IMR-90 (cell line): ENCODE measurements around the gene LEUTX. TPM values are rescaled to one million over a fixed set of nuclear protein-coding genes. Genes with fewer than 3 reads are reported as not detected.
"Not testable (repeated sequence)": the region's sequence is repeated elsewhere in the genome, so short reads cannot be mapped to it uniquely, and the experiment has no call there.

ENCODE experiments used
- ATAC-seq: fragments of 200-7000 bp; cut with Tn5 transposase; 2 replicates; pipeline ENCODE4 v1.9.1; 2020; ENCODE audit warnings: low read depth, mild to moderate bottlenecking, moderate library complexity
- BruUV-seq: library from RNA; stranded (reverse); fragments of 400-500 nt; replicated peaks from 2 replicates; lab custom pipeline; 2021; lab: Mats Ljungman, UMichigan
- CTCF ChIA-PET: fragments of 300-600 bp; formaldehyde crosslinking; extraction: SDS; loops from one replicate; lab custom pipeline; 2021; ENCODE audit warnings: antibody characterized with exemption; lab: Yijun Ruan, JAX
- POLR2A ChIA-PET: fragments of 300-600 bp; sonication (Branson Sonifier 250); formaldehyde crosslinking; loops from one replicate; lab custom pipeline; 2022; ENCODE audit warnings: antibody characterized with exemption; ENCODE audit not compliant: unreplicated experiment; lab: Charles Lee
- DNase-seq: peaks from one replicate; pipeline ENCODE4 v3.0.0; 2013
- H2AFZ ChIP-seq: replicated peaks from 2 replicates; pipeline ENCODE3; 2013; ENCODE audit warnings: low read length, mild to moderate bottlenecking; ENCODE audit not compliant: poor library complexity
- H2AK5ac ChIP-seq: 2 replicates; pipeline ENCODE4 v1.6.1; 2013; ENCODE audit warnings: low read depth, low read length, inconsistent platforms
- H2AK9ac ChIP-seq: replicated peaks from 2 replicates; pipeline ENCODE3; 2013; ENCODE audit warnings: mild to moderate bottlenecking, low read depth, low read length, moderate library complexity; ENCODE audit not compliant: poor library complexity
- H2BK120ac ChIP-seq: 2 replicates; pipeline ENCODE4 v1.6.1; 2013; ENCODE audit warnings: low read depth, low read length, inconsistent platforms
- H2BK15ac ChIP-seq: 3 replicates; pipeline ENCODE4 v1.6.1; 2013; ENCODE audit warnings: low read depth, low read length, inconsistent platforms
- H2BK20ac ChIP-seq: 2 replicates; pipeline ENCODE4 v1.6.1; 2013; ENCODE audit warnings: low read depth, mild to moderate bottlenecking, inconsistent platforms, low read length, moderate library complexity
- H2BK5ac ChIP-seq: 2 replicates; pipeline ENCODE4 v1.6.1; 2013; ENCODE audit warnings: mild to moderate bottlenecking, low read depth, low read length, inconsistent platforms; ENCODE audit not compliant: poor library complexity, severe bottlenecking
- H3K14ac ChIP-seq: replicated peaks from 2 replicates; pipeline ENCODE4 v1.6.1; 2013; ENCODE audit warnings: low read depth, low read length, inconsistent platforms
- H3K18ac ChIP-seq: 2 replicates; pipeline ENCODE4 v1.6.1; 2013; ENCODE audit warnings: low read depth, low read length, control low read depth
- H3K23ac ChIP-seq: 2 replicates; pipeline ENCODE4 v1.6.1; 2013; ENCODE audit warnings: low read depth, low read length, inconsistent platforms
- H3K27ac ChIP-seq: 2 replicates; pipeline ENCODE4 v1.5.1; 2013; ENCODE audit warnings: mild to moderate bottlenecking, control low read depth, low read length; ENCODE audit not compliant: insufficient read depth
- H3K27me3 ChIP-seq: 2 replicates; pipeline ENCODE4 v1.6.1; 2013; ENCODE audit warnings: low read length; ENCODE audit not compliant: control insufficient read depth, insufficient read depth
- H3K36me3 ChIP-seq: 2 replicates; pipeline ENCODE4 v1.6.1; 2013; ENCODE audit warnings: low read length, mixed read lengths; ENCODE audit not compliant: control insufficient read depth, insufficient read depth
- H3K4ac ChIP-seq: 2 replicates; pipeline ENCODE4 v1.6.1; 2013; ENCODE audit warnings: low read depth, low read length, inconsistent platforms
- H3K4me1 ChIP-seq: 2 replicates; pipeline ENCODE4 v1.6.1; 2013; ENCODE audit warnings: low read length, mixed read lengths; ENCODE audit not compliant: control insufficient read depth, insufficient read depth
- H3K4me2 ChIP-seq: 2 replicates; pipeline ENCODE4 v1.6.1; 2013; ENCODE audit warnings: low read depth, mild to moderate bottlenecking, control low read depth, low read length, moderate library complexity
- H3K4me3 ChIP-seq: 2 replicates; pipeline ENCODE4 v1.5.1; 2013; ENCODE audit warnings: low read depth, mild to moderate bottlenecking, control low read depth, low read length, moderate library complexity; ENCODE audit not compliant: insufficient read depth
- H3K56ac ChIP-seq: 2 replicates; pipeline ENCODE4 v1.6.1; 2013; ENCODE audit warnings: low read length, inconsistent platforms; ENCODE audit not compliant: insufficient read depth; ENCODE audit errors: extremely low read depth
- H3K79me1 ChIP-seq, 2 experiments: 2 replicates each; pipeline ENCODE4 v1.6.1; 2013; ENCODE audit warnings: low read length in 2 of 2, inconsistent platforms in 1 of 2, low read depth in 1 of 2
- H3K9ac ChIP-seq: 2 replicates; pipeline ENCODE4 v1.6.1; 2013; ENCODE audit warnings: low read depth, low read length, control low read depth
- H3K9me1 ChIP-seq: 2 replicates; pipeline ENCODE4 v1.6.1; 2013; ENCODE audit warnings: low read length, inconsistent platforms; ENCODE audit not compliant: insufficient read depth
- H3K9me3 ChIP-seq: 2 replicates; pipeline ENCODE4 v1.6.1; 2013; ENCODE audit warnings: low read length; ENCODE audit not compliant: control insufficient read depth, insufficient read depth
- H4K20me1 ChIP-seq: 2 replicates; pipeline ENCODE4 v1.6.1; 2013; ENCODE audit warnings: low read length, inconsistent platforms; ENCODE audit not compliant: insufficient read depth
- H4K5ac ChIP-seq: 2 replicates; pipeline ENCODE4 v1.6.1; 2013; ENCODE audit warnings: mild to moderate bottlenecking, low read depth, low read length, control low read depth
- H4K8ac ChIP-seq, 2 experiments: 2 replicates each; pipeline ENCODE4 v1.6.1; 2013; ENCODE audit warnings: low read depth in 2 of 2, low read length in 2 of 2, control low read depth in 1 of 2, inconsistent platforms in 1 of 2
- H4K91ac ChIP-seq: 2 replicates; pipeline ENCODE4 v1.6.1; 2013; ENCODE audit warnings: low read depth, low read length, inconsistent platforms; ENCODE audit not compliant: insufficient read depth
- WGBS, 2 experiments: methylation state at CpG; one replicate each; pipeline versions ENCODE4 v1.1.5 to v1.1.7; 2013; ENCODE audit warnings: missing lambda C conversion rate in 2 of 2; ENCODE audit not compliant: insufficient read length in 1 of 2; ENCODE audit errors: extremely low coverage in 2 of 2; 5-methylcytosine and 5-hydroxymethylcytosine counted together
- dilution Hi-C: fragments of 300-500 bp; cut with HindIII; formaldehyde crosslinking; loops from one replicate; pipeline ENCODE4 v1.14.3; 2018; ENCODE audit warnings: low sequenced_read_pairs; ENCODE audit not compliant: unreplicated experiment
- in situ Hi-C: fragments of 300-500 bp; cut with MboI; formaldehyde crosslinking; loops from 3 replicates; pipeline ENCODE4 v1.14.3; 2019; ENCODE audit warnings: low sequenced_read_pairs, inconsistent platforms, mixed read lengths
- intact Hi-C: fragments of 100-400 bp; cut with micrococcal nuclease; formaldehyde crosslinking; loops from 2 replicates; pipeline ENCODE4 v1.10.0; 2022
- polyA plus RNA-seq, 3 experiments: library from polyadenylated mRNA; depleted of rRNA; stranded (reverse); fragments of >200 nt; gene quantifications; 2 replicates each; pipeline ENCODE4 v1.2.3, GENCODE V29; 2012; ENCODE audit warnings: low replicate concordance in 1 of 3
- total RNA-seq: library from RNA; depleted of rRNA; stranded (reverse); fragments of >200 nt; gene quantifications from 2 replicates; pipeline ENCODE4 v1.2.3, GENCODE V29; 2012

LEUTX gene
- total and polyA plus RNA-seq, 2 of the 4 experiments (the other 2 are of a cell fraction), result not detected

DNA sequence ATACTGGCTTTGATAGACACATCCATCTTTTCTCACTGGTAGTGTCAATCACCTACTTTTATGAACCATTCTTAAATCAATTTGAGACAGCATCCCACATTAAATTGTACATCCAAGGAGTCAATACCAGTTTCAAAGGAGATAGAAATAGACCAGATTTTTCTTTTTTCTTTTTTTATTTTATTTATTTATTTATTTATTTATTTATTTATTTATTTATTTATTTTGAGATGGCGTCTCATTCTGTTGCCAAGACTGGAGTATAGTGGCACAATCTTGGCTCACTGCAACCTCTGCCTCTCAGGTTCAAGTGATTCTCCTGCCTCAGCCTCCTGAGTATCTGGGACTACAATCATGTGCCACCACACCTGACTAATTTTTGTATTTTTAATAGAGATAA is 16.8 kb upstream of the LEUTX start:
- H4K20me1 ChIP-seq, H3K18ac ChIP-seq, H2AK5ac ChIP-seq, H3K36me3 ChIP-seq, H3K14ac ChIP-seq, ATAC-seq, H4K5ac ChIP-seq, H3K9me1 ChIP-seq, H2BK120ac ChIP-seq, H3K4me1 ChIP-seq, H2AK9ac ChIP-seq, H3K27ac ChIP-seq, H3K79me1 ChIP-seq, H2BK20ac ChIP-seq, H2BK15ac ChIP-seq, CTCF ChIA-PET, H3K27me3 ChIP-seq, H2AFZ ChIP-seq, H3K4me2 ChIP-seq, BruUV-seq, in situ Hi-C loops, H4K8ac ChIP-seq, H3K4me3 ChIP-seq, H2BK5ac ChIP-seq, intact Hi-C loops, H3K9me3 ChIP-seq, H3K4ac ChIP-seq, POLR2A ChIA-PET, H4K91ac ChIP-seq, H3K23ac ChIP-seq, H3K56ac ChIP-seq, DNase-seq, dilution Hi-C loops, H3K9ac ChIP-seq: not testable (repeated sequence)
- WGBS, 2 experiments, result no CpG with 5 or more reads among the region's 1 CpG
